Measurements from ENCODE around the gene HES3. TPM values are rescaled to one million over a fixed set of nuclear protein-coding genes. Genes with fewer than 3 reads are reported as not detected.
"Not testable (repeated sequence)": the region's sequence is repeated elsewhere in the genome, so short reads cannot be mapped to it uniquely, and the experiment has no call there.

The HES3 gene
- total RNA-seq, 4 donors from 2014 or later = not detected

DNA sequence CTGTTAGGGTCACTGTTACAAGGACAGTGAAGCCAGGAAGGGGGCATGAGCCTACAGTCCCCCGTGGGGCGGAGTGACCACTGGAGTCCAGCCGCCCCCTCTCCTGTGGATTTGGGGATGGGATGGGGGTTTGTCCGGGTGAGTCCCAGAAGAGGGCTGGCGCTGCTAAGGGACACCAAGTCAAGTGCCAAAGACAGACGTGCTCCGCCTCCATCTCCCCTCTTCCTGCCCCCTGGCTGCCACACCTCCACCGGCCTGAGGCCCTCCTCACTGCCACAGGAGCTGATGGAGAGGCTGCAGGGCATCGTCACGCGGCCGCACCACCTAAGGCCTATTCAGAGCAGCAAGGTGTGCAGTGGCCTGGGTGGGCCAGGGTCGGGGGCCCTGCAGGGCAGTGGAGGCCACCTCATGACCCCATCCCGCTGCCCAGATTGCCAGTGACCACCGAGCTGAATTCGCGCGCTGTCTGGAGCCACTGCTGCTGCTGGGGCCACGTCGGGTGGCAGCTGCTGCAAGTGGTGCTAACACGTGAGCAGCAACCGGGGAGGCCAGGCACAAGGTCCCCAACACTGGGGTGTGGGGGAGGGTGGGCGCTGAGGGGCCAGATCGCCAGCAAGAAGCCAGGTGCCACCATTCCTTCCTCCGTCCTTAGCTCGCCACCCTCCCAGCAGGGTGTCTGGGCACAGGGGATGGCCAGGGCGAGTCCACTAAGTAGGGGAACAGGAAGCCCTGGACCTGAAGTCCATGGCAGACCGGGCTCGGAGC, 33.2 kb upstream of the HES3 start:
- H3K27ac ChIP-seq = no peak overlapping the region
- H3K9me3 ChIP-seq = no peaks in the 10 kb centered on the region
- no peak overlapping the region for H3K4me3 ChIP-seq
- TF ChIP-seq, protein P1, sequence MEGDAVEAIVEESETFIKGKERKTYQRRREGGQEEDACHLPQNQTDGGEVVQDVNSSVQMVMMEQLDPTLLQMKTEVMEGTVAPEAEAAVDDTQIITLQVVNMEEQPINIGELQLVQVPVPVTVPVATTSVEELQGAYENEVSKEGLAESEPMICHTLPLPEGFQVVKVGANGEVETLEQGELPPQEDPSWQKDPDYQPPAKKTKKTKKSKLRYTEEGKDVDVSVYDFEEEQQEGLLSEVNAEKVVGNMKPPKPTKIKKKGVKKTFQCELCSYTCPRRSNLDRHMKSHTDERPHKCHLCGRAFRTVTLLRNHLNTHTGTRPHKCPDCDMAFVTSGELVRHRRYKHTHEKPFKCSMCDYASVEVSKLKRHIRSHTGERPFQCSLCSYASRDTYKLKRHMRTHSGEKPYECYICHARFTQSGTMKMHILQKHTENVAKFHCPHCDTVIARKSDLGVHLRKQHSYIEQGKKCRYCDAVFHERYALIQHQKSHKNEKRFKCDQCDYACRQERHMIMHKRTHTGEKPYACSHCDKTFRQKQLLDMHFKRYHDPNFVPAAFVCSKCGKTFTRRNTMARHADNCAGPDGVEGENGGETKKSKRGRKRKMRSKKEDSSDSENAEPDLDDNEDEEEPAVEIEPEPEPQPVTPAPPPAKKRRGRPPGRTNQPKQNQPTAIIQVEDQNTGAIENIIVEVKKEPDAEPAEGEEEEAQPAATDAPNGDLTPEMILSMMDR (IDR thresholded peaks at IDR 0.05) = no peak
- no peak for TF ChIP-seq POLR2A (IDR thresholded peaks at IDR 0.05)
- DNase-seq = no peak
- H3K36me3 ChIP-seq = peaks cover 0 to 7% (median 0%) of the 10 kb centered on the region in 3 donors
- H3K27me3 ChIP-seq = no peaks in the 10 kb centered on the region
- H3K4me1 ChIP-seq = peaks cover 5 to 30% (median 16%) of the 10 kb centered on the region in 4 donors

DNA sequence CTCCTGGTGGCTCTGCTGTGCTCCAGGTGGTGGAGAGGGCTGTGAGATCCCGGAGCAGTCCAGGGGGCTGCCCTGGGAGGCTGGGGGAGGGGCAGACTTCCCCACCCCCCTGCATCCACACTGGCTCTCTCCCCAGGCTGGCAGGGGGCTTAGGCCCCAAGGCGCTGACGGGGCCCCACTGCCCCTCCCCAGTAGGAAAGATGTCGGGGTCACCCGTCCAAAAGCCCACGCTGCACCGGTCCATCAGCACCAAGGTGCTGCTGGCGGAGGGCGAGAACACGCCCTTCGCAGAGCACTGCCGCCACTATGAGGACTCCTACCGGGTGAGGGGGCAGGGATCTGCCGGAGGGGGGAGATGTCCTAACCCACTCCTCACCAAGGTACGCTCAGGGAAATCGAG, 32.2 kb upstream of the HES3 start:
- TF ChIP-seq, protein P1 (IDR thresholded peaks at IDR 0.05) = no peak
- TF ChIP-seq POLR2A (IDR thresholded peaks at IDR 0.05) = no peak
- Histone ChIP-seq H3K36me3 (peaks cover 0 to 11% (median 0%) of the 10 kb centered on the region in 3 donors), H3K9me3 (no peaks in the 10 kb centered on the region), H3K4me1 (peaks cover 5 to 21% (median 13%) of the 10 kb centered on the region in 4 donors), H3K4me3 (no peak overlapping the region), H3K27me3 (no peaks in the 10 kb centered on the region), H3K27ac (no peak overlapping the region)
- DNase-seq = no peak

DNA sequence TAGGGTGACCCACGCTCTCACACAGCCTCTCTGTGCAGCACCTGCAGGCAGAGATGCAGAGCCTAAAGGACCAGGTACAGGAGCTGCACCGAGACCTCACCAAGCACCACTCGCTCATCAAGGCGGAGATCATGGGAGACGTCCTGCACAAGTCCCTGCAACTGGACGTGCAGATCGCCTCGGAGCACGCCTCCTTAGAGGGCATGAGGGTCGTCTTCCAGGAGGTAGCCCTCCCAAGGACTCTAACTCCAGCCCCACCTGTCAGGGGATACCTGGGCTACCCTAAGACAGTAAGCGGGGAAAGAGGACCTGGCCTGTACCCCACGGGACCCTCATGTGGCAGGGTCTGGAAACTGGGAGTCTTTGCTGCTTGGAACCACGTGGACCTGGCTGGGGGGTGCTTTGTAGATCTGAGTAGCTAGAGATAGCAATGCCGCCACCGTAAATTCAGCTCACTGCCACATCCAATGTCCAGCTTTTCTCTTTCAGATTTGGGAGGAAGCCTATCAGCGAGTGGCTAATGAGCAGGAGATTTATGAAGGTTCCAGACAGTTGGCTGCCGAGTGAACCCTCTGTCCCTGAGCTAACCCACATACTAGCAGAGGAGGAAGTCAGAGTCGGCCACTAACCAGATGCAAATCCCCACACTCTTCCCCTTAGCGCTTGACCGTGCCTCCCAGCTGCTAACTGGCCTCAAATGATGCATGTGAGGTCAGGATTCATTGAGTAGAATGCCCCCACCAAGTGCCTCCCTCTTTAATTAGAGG, 31.6 kb upstream of the HES3 start:
- Histone ChIP-seq H3K4me3 (no peak overlapping the region), H3K36me3 (peaks cover 0 to 11% (median 0%) of the 10 kb centered on the region in 3 donors), H3K9me3 (no peaks in the 10 kb centered on the region), H3K27me3 (no peaks in the 10 kb centered on the region), H3K27ac (no peak overlapping the region), H3K4me1 (peaks cover 5 to 17% (median 13%) of the 10 kb centered on the region in 4 donors)
- DNase-seq = peak in 1 of 3 donors; percentile 31
- TF ChIP-seq, protein P1 (IDR thresholded peaks at IDR 0.05) = no peak
- TF ChIP-seq POLR2A (IDR thresholded peaks at IDR 0.05) = no peak

DNA sequence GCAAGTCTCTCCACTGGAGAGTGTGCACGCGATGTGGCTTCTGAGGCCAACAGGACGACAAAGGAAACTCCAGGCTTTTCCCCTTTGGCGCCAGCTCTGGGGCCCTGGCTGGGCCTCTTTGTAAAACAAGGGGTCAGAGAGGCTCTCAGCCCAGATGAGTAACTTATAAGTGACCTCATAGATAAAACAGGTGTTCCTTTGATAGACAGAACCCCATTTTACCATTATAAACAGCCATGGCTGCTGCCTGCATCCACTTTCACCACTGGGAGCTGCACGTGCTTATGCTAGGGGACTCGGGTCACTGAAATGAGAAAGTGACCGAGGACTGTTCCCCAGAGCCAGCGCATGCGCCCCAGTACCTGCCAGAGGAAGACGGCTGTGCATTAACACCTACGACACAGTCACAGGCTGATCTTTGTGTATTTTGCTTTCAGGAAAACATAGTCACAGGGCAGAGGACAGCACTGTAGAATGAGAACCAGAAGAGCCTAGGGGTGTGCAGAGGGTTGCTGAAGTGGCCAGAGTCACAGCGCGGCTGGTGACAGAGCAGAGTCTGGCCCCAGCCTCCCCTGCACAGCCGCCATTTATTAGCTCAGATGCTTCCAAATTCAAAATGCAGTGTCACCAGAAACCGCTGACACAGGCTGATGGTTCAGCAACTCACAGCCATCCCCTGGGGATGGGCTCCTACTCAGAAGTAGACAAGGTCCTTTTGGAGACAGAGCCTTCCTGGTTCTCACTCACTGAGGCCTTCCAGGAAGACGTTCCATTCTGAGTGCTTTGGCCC, 25.4 kb upstream of the HES3 start:
- Histone ChIP-seq H3K27ac (no peak overlapping the region), H3K4me3 (no peak overlapping the region), H3K36me3 (peaks cover 0 to 9% (median 0%) of the 10 kb centered on the region in 3 donors), H3K9me3 (no peaks in the 10 kb centered on the region), H3K27me3 (no peaks in the 10 kb centered on the region), H3K4me1 (no peaks in the 10 kb centered on the region)
- no peak for DNase-seq
- TF ChIP-seq, protein P1 (IDR thresholded peaks at IDR 0.05) = no peak
- no peak for TF ChIP-seq POLR2A (IDR thresholded peaks at IDR 0.05)

DNA sequence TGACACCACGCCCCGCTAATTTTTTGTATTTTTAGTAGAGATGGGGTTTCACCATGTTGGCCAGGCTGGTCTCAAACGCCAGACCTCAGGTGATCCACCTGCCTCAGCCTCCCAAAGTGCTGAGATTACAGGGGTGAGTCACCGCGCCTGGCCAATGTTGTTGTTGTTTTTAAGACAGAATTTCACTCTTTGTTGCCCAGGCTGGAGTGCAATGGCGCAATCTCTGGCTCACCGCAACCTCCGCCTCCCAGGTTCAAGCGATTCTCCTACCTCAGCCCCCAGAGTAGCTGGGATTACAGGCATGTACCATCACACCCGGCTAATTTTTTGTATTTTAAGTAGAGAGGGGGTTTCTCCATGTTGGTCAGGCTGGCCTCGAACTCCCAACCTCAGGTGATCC, 24.3 kb upstream of the HES3 start:
- not testable (repeated sequence) for DNase-seq, H3K4me1 ChIP-seq, H3K27ac ChIP-seq, H3K9me3 ChIP-seq, H3K27me3 ChIP-seq, H3K4me3 ChIP-seq
- peaks cover 0 to 20% (median 0%) of the 10 kb centered on the region in 3 donors for H3K36me3 ChIP-seq

Measured in Peyer's patch (tissue), 4 donors.